RPMI7951 (cell line): ENCODE data around the gene VTA1. TPM values are rescaled to one million over a fixed set of nuclear protein-coding genes. Genes with fewer than 3 reads are reported as not detected.
A peak's percentile ranks its signal among the peaks of the same experiment; 100 is the strongest.
"Not testable (repeated sequence)": the region's sequence is repeated elsewhere in the genome, so short reads cannot be mapped to it uniquely, and the experiment has no call there.

Source experiments
- DNase-seq: peaks from one replicate; pipeline ENCODE4 v3.0.0-alpha.2; 2012; ENCODE audit warnings: low read depth
- total RNA-seq: library from RNA; depleted of rRNA; stranded (reverse); fragments of >200 nt; shearing (Covaris generic); gene quantifications from 2 replicates; pipeline ENCODE4 v1.2.3, GENCODE V29; 2014

VTA1 gene
- total RNA-seq, 1 experiment from 2014 or later = 128 TPM

- no peak for DNase-seq
Observed at GRCh38 chr6:142171351-142171750, 24.3 kb downstream of the VTA1 start.

DNA sequence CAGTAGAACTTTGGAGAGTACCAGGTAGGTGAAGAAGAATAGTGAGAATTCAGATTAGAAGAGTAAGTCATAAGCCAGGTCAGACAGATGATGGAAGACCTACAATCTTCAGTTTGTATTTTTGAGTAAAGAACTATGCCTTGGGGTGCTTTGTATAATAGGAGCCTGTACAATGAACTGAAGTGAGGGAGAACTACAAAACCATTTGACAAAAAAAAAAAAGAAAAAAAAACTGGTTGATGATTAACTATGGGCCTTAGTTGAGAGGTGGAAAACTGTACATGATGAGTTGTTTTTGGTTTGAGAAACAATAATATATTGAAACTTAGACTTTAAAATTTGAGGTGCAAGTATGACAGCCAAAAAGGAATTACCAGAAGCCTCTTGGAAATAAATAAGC lies 25.7 kb downstream of the VTA1 start:
- no peak for DNase-seq

DNA sequence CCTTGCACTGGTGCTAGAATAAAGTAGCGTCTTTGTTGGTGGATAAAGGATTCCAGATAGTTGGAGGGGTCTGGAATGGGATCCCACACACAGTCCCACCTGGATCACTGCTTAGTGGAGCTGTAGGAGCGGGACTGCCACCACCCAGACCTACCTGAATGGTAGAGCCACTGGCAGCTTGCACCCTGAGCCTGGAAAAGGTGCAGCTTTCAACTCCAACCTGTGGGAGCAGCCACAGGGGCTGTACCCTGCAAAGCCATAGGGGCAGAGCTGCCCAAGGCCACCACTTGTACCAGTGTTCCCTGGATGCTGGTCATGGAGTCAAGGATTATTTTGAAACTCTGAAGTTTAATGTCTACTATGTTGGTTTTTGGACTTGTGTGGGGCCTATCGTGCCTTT lies 26.9 kb downstream of the VTA1 start:
- DNase-seq = no peak

- no peak for DNase-seq
Observed at GRCh38 chr6:142174703-142175102, 27.6 kb downstream of the VTA1 start.

GRCh38 chr6:142178129-142178528 lies 31.1 kb downstream of the VTA1 start:
- DNase-seq = no peak

DNA sequence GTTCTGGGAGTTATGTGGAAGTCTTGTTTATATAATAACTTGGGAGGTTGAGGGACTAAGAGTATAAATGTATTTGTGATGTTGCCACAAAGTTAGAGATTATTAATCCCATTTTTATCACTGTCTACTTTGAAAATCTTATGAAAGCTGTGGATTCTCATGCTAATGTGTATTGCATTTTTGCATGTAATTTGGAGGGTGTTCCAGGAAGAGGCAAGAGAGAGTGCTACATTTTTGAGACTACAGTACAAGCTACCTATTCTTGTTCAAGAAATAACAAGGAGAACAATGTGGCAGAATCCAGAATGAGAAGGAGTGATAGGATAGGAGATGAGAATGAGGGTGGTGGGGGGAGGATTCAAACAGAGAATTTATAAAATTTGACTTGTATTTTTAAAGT lies 34.9 kb downstream of the VTA1 start:
- no peak for DNase-seq

DNA sequence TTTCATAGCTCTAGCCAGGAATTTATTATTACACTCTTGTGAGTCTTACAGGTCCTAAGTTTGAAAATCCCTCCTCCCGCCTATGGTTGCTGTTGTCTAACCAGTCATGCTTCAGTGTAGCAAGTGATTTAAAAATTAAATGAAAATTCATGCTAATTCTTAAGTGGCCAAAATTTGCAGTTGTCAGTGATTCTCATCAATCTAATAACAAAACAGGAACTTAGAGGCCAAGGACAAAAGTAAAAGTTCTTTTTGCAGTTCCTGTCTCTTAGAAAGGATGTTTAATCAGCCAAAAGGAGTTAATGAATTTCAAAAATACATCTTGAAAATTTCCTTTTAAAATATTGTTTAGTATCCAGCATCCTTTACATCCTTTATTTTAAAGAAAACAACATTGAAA lies 36.3 kb downstream of the VTA1 start:
- DNase-seq = no peak

DNA sequence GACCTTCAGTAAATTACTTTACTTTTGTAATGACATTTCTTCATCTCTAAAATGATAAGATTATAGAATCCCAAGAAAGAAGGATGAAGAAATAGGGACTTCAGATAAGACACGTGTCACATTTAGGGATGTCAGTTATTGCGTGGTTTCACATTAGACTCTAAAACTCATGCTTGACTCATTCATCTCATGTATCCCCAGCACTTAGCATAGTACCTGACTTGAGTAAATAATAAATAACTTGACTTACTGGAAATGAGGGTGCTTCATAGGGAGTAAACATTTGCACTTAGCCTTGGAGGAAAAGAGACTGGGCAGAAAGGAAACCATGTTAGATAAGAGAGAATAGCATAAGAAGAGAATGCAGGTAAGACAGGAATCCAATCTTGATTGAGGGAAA lies 37.2 kb downstream of the VTA1 start:
- DNase-seq = no peak

- DNase-seq = no peak
Observed at GRCh38 chr6:142185641-142186040, 38.6 kb downstream of the VTA1 start.

DNA sequence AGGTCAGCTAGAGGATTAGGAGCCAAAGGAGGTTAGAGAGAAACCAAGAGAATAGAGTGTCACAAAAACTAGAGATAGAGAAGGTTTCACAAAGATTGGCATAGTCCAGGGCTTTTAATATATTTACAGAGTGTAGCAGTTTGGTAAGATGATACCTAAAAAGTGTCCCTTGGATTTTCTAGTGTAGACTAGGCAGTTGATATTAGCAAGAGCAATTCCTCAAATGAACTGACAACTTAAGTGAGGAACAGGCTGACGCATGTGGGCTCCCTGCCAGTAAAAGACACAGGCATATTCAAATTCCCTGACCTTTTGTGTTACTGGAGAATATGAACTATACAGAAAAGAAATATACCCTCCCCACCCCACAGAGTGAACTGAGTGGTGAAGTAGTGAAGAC lies 40.1 kb downstream of the VTA1 start:
- peak; percentile 21 for DNase-seq

DNA sequence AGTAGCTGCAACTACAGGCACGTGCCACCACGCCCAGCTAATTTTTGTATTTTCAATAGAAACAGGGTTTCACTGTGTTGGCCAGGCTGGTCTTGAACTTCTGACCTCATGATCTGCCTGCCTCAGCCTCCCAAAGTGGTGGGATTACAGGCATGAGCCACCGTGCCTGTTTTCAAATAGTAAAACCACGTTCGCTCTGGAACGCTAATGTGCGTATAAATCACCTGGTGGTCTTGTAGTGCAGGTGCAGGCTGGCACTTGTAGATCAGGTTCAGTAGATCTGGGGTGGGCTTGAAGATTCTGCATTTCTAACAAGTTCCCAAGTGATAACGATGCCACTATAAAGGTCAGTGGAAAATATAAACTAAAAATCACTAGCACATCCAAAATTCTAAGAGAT lies 41.3 kb downstream of the VTA1 start:
- not testable (repeated sequence) for DNase-seq

DNA sequence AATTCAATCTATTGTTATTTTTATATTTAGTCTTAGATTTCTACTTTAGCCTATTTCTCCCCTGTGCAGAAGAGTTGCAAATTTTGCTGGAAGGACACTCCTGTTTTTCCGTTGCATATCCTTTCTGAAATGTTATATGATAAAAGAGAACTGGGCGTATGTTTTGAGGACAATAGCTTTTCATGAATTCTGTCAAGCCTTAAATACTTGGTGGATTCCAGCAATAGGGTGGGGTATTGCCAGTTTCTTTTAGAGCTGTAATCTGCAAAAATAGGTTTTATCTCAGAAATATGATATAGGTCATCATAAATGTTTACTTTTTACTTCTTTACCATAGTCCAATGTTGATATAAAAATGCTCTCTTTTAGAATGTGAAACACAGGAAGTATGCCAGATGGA lies 42.0 kb downstream of the VTA1 start:
- DNase-seq = no peak

- DNase-seq = no peak
Observed at GRCh38 chr6:142192343-142192742, 45.3 kb downstream of the VTA1 start.

DNA sequence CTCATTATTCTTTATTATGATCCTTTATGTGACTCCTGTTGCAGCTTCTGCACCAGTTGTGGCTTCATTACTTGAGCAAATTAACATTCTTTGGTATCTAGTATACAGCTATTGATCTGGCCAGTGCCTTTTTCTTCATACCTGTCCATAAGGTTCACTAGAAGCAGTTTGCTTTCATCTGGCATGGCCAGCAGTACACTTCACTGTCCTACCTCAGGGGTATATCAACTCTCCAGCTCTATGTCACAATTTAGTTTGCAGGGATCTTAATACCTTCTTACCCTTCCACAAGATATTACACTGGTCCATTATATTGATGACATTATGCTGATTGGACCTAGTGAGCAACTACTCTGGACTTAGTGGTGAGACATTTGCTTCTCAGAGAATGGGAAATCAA lies 46.6 kb downstream of the VTA1 start:
- no peak for DNase-seq

GRCh38 chr6:142195862-142196541 lies 48.9 kb downstream of the VTA1 start:
- DNase-seq = no peak

DNA sequence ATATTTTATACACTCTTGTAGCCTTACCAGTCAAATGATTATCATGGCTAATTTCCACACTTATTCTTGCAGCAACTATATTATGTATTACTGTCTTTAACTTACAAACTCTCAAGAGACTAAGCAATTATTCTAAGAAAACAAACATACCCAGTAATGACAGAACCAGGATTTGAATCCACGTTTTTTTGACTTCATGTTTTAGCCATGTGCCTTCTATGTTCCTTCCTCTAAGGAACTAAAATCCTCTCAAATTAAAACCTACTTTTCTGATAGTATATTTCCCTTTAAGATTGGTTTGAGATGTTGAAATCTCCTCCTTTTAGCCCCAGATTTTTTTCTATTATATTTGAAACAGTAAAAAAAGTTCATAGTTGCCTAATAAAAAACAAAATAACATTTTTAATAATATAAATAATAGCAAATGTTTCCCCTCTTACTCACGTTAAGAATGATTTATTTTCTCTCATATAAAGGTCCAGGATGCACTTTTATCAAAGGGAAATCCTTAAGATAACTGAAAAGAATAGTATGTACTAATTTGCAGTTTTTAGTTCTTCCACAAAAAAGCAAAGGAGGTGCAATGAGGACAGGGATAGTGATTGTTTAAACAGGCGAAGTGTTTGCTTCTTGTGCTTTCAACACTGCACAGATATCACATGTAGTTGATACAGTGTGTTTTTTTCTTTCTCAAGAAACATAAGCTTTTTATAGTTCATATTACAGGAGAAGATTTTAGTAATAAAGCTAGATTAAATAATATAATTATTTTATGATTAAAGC lies 54.0 kb downstream of the VTA1 start:
- DNase-seq = no peak

- peak; percentile 53 for DNase-seq
Observed at GRCh38 chr6:142207265-142207877, 60.3 kb downstream of the VTA1 start.

DNA sequence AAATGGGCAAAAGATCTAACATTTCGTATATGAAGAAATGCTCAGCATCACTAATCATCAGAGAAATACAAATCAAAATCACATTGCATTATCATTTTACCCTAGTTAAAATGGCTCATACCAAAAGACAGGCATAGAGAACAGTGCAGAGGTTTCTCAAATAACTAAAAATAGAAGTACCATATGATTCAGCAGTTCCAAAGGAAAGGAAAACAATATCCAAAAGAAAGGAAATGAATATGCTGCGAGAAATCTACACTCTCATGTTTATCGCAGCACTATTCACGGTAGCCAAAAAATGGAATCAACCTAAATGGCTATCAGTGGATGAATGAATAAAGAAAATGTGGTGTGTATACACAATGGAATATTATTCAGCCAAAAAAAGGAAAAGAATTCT lies 63.5 kb downstream of the VTA1 start:
- DNase-seq = no peak

DNA sequence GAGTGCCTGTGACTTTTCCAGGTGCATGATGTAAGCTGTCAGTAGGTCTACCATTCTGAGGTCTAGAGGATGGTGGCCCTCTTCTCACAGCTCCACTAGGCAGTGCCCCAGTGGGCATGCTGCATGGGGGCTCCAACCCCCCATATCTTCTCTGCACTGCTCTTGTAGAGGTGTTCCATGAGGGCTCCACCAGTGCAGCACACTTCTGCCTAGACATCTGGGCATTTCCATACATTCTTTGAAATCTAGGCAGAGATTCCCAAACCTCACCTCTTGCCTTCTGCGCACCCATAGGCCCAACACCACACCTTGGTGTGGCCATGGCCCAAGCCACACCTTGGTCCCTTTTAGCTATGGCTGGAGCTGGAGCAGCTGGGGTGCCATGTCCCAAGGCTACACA lies 66.3 kb downstream of the VTA1 start:
- DNase-seq = no peak

GRCh38 chr6:142218446-142218845 lies 71.4 kb downstream of the VTA1 start:
- peak; percentile 46 for DNase-seq

GRCh38 chr6:142222022-142222421 lies 75.0 kb downstream of the VTA1 start:
- no peak for DNase-seq

DNA sequence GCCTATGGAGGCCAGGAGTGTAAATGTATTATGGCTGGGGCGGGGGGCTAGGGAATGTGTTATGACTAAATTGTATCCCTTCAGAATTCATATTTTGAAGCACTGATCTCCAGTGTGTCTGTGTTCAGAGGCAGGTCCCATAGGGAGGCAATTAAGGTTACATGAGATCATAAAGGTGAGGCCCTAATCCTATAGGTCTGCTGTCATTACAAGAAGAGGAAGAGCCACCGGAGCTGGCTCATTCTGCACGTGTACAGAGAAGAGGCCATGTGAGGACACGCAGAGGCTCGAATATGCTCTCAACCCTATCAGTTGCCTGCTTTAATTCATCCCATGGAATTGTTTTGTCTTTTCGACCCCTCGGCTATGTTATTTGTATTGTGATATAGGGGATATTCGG lies 76.9 kb downstream of the VTA1 start:
- DNase-seq = no peak

GRCh38 chr6:142225115-142225514 lies 78.1 kb downstream of the VTA1 start:
- no peak for DNase-seq
